ENCODE data around the gene NFAT5. TPM values are rescaled to one million over a fixed set of nuclear protein-coding genes. Genes with fewer than 3 reads are reported as not detected.

NFAT5 gene
- total RNA-seq, 4 donors from 2014 or later: 67.7 to 146 (median 80.8) TPM

DNA sequence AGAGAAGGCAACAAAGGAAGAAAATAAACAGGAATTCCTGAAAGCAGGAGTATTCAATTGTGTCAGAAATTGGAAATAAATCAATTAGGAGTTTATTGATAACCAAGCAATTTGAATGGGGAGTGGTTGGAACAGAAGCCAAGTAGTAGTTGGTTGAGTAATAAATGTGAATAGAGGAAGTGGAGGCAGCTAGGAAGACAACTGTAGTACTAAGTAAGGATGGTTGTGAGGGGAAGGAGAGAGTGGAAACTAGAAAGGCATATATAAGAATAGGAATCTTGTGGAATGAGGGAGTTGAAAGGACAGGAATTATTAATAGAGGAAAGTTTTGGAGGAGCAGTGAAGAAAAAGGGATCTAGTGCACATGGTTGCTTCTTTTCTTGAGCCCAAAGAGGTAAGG is 34.4 kb downstream of the NFAT5 start:
- H3K27me3 ChIP-seq: no peaks in the 10 kb centered on the region
- no peak overlapping the region for H3K27ac ChIP-seq
- no peak for DNase-seq (ENCODE audit: low spot score in 2 of 2)
- H3K36me3 ChIP-seq: no peaks in the 10 kb centered on the region
- peaks cover 12% of the 10 kb centered on the region for H3K4me1 ChIP-seq
- no peak overlapping the region for H3K4me3 ChIP-seq
- H3K9me3 ChIP-seq: no peaks in the 10 kb centered on the region
- TF ChIP-seq, protein P1, sequence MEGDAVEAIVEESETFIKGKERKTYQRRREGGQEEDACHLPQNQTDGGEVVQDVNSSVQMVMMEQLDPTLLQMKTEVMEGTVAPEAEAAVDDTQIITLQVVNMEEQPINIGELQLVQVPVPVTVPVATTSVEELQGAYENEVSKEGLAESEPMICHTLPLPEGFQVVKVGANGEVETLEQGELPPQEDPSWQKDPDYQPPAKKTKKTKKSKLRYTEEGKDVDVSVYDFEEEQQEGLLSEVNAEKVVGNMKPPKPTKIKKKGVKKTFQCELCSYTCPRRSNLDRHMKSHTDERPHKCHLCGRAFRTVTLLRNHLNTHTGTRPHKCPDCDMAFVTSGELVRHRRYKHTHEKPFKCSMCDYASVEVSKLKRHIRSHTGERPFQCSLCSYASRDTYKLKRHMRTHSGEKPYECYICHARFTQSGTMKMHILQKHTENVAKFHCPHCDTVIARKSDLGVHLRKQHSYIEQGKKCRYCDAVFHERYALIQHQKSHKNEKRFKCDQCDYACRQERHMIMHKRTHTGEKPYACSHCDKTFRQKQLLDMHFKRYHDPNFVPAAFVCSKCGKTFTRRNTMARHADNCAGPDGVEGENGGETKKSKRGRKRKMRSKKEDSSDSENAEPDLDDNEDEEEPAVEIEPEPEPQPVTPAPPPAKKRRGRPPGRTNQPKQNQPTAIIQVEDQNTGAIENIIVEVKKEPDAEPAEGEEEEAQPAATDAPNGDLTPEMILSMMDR (IDR thresholded peaks at IDR 0.05): no peak
- no peak for TF ChIP-seq EP300 (IDR thresholded peaks at IDR 0.05)

DNA sequence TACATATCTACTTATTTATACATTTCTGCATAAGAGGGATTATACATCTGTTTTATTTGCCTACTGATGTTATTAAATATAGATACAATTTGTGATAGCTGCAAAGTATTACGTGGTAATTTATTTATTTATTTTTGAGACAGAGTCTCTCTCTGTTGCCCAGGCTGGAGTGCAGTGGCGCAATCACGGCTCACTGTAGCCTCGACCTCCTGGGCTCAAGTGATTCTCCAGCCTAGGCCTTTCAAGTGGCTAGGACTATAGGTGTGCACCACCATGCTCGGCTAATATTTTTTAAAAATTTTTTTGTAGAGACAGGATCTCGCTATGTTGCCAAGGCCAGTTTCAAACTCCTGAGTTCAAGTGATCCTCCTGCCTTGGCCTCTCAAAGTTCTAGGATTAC is 35.5 kb downstream of the NFAT5 start:
- TF ChIP-seq EP300 (IDR thresholded peaks at IDR 0.05): no peak
- no peak for TF ChIP-seq POLR2AphosphoS5 (IDR thresholded peaks at IDR 0.05)
- TF ChIP-seq, protein P1 (IDR thresholded peaks at IDR 0.05): no peak
- TF ChIP-seq POLR2A (IDR thresholded peaks at IDR 0.05): no peak
- H3K4me3 ChIP-seq: no peak overlapping the region
- WGBS: 87% methylated on average over 6 of the region's 6 CpGs
- H3K4me1 ChIP-seq: peaks cover 5% of the 10 kb centered on the region
- no peak overlapping the region for H3K27ac ChIP-seq
- H3K36me3 ChIP-seq: no peaks in the 10 kb centered on the region
- H3K27me3 ChIP-seq: no peaks in the 10 kb centered on the region
- no peak for DNase-seq (ENCODE audit: low spot score in 2 of 2)
- no peaks in the 10 kb centered on the region for H3K9me3 ChIP-seq

DNA sequence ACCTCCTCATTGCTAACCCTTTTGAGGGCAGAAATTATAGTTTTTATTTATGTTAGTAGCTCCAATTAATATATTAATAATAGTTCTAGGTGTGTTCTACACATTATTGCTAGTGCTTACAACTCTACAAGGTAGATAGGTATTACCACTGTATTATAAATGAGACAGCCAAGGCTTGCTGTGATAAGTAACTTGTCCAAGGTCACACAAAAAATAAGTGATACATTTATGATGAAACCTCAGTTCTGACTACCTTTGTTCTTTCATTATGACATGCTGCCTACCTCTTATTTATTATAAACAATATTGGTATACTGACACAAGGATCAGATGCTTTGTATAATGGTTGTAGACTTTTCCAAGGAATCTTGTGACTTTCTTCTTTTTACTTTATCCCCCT is 41.2 kb downstream of the NFAT5 start:
- TF ChIP-seq POLR2A (IDR thresholded peaks at IDR 0.05) (no peak), EP300 (IDR thresholded peaks at IDR 0.05) (no peak), POLR2AphosphoS5 (IDR thresholded peaks at IDR 0.05) (no peak)
- TF ChIP-seq, protein P1 (IDR thresholded peaks at IDR 0.05): no peak
- H3K4me1 ChIP-seq: peaks cover 16% of the 10 kb centered on the region
- no peak overlapping the region for H3K4me3 ChIP-seq
- no peak for DNase-seq (ENCODE audit: low spot score in 2 of 2)
- H3K9me3 ChIP-seq: no peaks in the 10 kb centered on the region
- no peak overlapping the region for H3K27ac ChIP-seq
- H3K27me3 ChIP-seq: no peaks in the 10 kb centered on the region
- no peaks in the 10 kb centered on the region for H3K36me3 ChIP-seq

DNA sequence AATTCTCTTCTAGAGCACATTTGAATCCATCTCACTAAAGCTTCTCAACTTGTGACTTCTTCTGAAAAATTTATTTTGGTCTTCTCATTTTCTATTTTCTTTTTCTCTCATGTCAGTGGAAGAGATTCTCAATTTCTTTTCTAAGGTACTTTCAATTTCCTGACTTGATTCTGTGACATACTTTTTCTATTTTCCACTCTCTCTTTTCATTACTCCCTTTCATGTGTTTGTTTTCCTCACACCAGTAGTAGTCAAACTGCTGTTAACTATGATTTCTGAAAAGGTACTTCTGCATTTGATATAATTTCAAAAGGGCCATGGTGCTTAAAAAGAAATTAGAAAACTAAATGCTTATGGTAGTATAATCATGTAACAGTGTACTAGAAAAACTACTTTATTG is 41.9 kb downstream of the NFAT5 start:
- H3K4me3 ChIP-seq: no peak overlapping the region
- H3K9me3 ChIP-seq: no peaks in the 10 kb centered on the region
- peaks cover 20% of the 10 kb centered on the region for H3K4me1 ChIP-seq
- no peak for TF ChIP-seq POLR2AphosphoS5 (IDR thresholded peaks at IDR 0.05)
- no peak for TF ChIP-seq EP300 (IDR thresholded peaks at IDR 0.05)
- TF ChIP-seq POLR2A (IDR thresholded peaks at IDR 0.05): no peak
- TF ChIP-seq, protein P1 (IDR thresholded peaks at IDR 0.05): no peak
- H3K27me3 ChIP-seq: no peaks in the 10 kb centered on the region
- DNase-seq (ENCODE audit: low spot score in 2 of 2): no peak
- no peak overlapping the region for H3K27ac ChIP-seq
- H3K36me3 ChIP-seq: no peaks in the 10 kb centered on the region

DNA sequence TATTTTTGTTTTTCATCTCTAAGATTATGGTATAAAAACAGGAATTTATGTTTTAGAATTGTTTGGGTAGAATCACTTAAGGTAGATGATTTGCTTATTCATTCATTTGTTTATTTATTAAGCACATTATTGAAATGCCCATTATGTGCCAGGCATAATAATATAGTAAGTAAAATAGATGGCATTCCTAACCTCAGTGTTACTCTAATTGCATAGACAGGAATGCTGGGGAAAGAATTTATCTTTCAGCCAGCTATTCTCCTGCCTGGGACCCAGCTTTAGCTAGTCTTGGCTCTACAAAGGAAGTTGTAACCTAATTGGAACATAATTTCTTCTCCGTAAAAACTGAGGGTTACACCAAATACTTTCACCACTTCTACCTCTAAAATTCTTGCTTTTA is 44.6 kb downstream of the NFAT5 start:
- Histone ChIP-seq H3K4me3 (no peak overlapping the region), H3K4me1 (peaks cover 36% of the 10 kb centered on the region), H3K9me3 (no peaks in the 10 kb centered on the region), H3K27me3 (no peaks in the 10 kb centered on the region), H3K27ac (no peak overlapping the region), H3K36me3 (no peaks in the 10 kb centered on the region)
- TF ChIP-seq, protein P1 (IDR thresholded peaks at IDR 0.05): no peak
- TF ChIP-seq POLR2AphosphoS5 (IDR thresholded peaks at IDR 0.05) (no peak), POLR2A (IDR thresholded peaks at IDR 0.05) (no peak), EP300 (IDR thresholded peaks at IDR 0.05) (no peak)
- WGBS: 52% methylated on average over 1 of the region's 1 CpG
- DNase-seq (ENCODE audit: low spot score in 2 of 2): no peak

Data from suprapubic skin (tissue), 4 donors.